Neural cell (in vitro differentiated cells): ENCODE data around the gene CHRD. TPM values are rescaled to one million over a fixed set of nuclear protein-coding genes. Genes with fewer than 3 reads are reported as not detected.

ENCODE experiments used
- H2AFZ ChIP-seq: fragments of 200-600, 300-800 bp; sonication (generic), shearing (Covaris generic); 2 replicates; pipeline ENCODE4 v1.6.0; 2014; ENCODE audit warnings: low read depth, mild to moderate bottlenecking, antibody characterized with exemption, low read length, moderate library complexity
- H3F3A ChIP-seq: fragments of 200-600 bp; shearing (Covaris generic); 2 replicates; pipeline ENCODE4 v1.6.1; 2016; ENCODE audit warnings: mild to moderate bottlenecking, moderate library complexity, mixed read lengths, antibody characterized with exemption, low read length; ENCODE audit not compliant: insufficient read depth, poor library complexity, severe bottlenecking
- H3K27ac ChIP-seq: fragments of 200-600, 300-800 bp; sonication (generic), shearing (Covaris generic); 2 replicates; pipeline ENCODE4 v1.5.1; 2014; ENCODE audit warnings: mild to moderate bottlenecking, low read length, moderate library complexity
- H3K27me3 ChIP-seq: fragments of 300-800, 200-600 bp; sonication (generic), shearing (Covaris generic); 2 replicates; pipeline ENCODE4 v1.6.0; 2014; ENCODE audit warnings: mild to moderate bottlenecking, low read depth, low read length, moderate library complexity; ENCODE audit not compliant: insufficient read depth
- H3K36me3 ChIP-seq: fragments of 300-800, 200-600 bp; sonication (generic), shearing (Covaris generic); 2 replicates; pipeline ENCODE4 v1.5.1; 2014; ENCODE audit warnings: mild to moderate bottlenecking, antibody characterized with exemption, low read length, moderate library complexity; ENCODE audit not compliant: insufficient read depth
- H3K4me2 ChIP-seq: fragments of 300-800, 200-600 bp; sonication (generic), shearing (Covaris generic); 2 replicates; pipeline ENCODE4 v1.6.0; 2014; ENCODE audit warnings: mild to moderate bottlenecking, low read length
- H3K4me3 ChIP-seq: fragments of 300-800, 200-600 bp; sonication (generic), shearing (Covaris generic); 2 replicates; pipeline ENCODE4 v1.5.1; 2014; ENCODE audit warnings: mild to moderate bottlenecking, low read length, moderate library complexity
- H3K79me2 ChIP-seq: fragments of 200-600 bp; shearing (Covaris generic); replicated peaks from 2 replicates; pipeline ENCODE4 v1.6.0; 2014; ENCODE audit warnings: mild to moderate bottlenecking, low read length, moderate library complexity; ENCODE audit not compliant: insufficient read depth
- H3K9ac ChIP-seq: fragments of 300-800, 200-600 bp; sonication (generic), shearing (Covaris generic); 2 replicates; pipeline ENCODE4 v1.6.1; 2016; ENCODE audit warnings: mild to moderate bottlenecking, low read length, mixed read lengths
- H3K9me2 ChIP-seq: fragments of 200-600 bp; shearing (Covaris generic); 2 replicates; pipeline ENCODE4 v1.6.1; 2016; ENCODE audit warnings: mild to moderate bottlenecking, low read length, mixed read lengths; ENCODE audit not compliant: insufficient read depth
- H3K9me3 ChIP-seq: fragments of 200-600, 300-800 bp; sonication (generic), shearing (Covaris generic); 2 replicates; pipeline ENCODE4 v1.6.1; 2016; ENCODE audit warnings: mild to moderate bottlenecking, mixed run types, low read length, moderate library complexity, mixed read lengths
- H4K20me1 ChIP-seq: fragments of 200-600 bp; shearing (Covaris generic); 2 replicates; pipeline ENCODE4 v1.6.1; 2016; ENCODE audit warnings: mild to moderate bottlenecking, mixed run types; ENCODE audit not compliant: insufficient read depth
- CTCF ChIP-seq: fragments of 450-650 bp; IDR thresholded peaks from 2 replicates; pipeline ENCODE4 v1.5.1; 2014; ENCODE audit warnings: antibody characterized with exemption, mild to moderate bottlenecking, moderate library complexity; ENCODE audit not compliant: poor library complexity, severe bottlenecking
- EP300 ChIP-seq: fragments of 450-650 bp; conservative IDR thresholded peaks from 2 replicates; pipeline ENCODE4 v1.6.1; 2014; ENCODE audit warnings: antibody characterized with exemption, mild to moderate bottlenecking, moderate library complexity; ENCODE audit not compliant: poor library complexity, severe bottlenecking
- EZH2 ChIP-seq: fragments of 200-600, 300-800 bp; shearing (Covaris generic), sonication (generic); IDR thresholded peaks from 2 replicates; pipeline ENCODE4 v1.6.1; 2014; ENCODE audit warnings: antibody characterized with exemption, low read length, borderline replicate concordance, mild to moderate bottlenecking; ENCODE audit not compliant: insufficient read depth, poor library complexity, severe bottlenecking
- MXI1 ChIP-seq: fragments of 450-650 bp; conservative IDR thresholded peaks from 2 replicates; pipeline ENCODE4 v1.6.1; 2014; ENCODE audit warnings: antibody characterized with exemption, mild to moderate bottlenecking; ENCODE audit not compliant: poor library complexity, severe bottlenecking
- POLR2AphosphoS5 ChIP-seq: IDR thresholded peaks from 2 replicates; pipeline ENCODE4 v1.6.1; 2012
- RAD21 ChIP-seq: fragments of 450-650 bp; conservative IDR thresholded peaks from 2 replicates; pipeline ENCODE4 v1.6.1; 2014; ENCODE audit warnings: antibody characterized with exemption, mild to moderate bottlenecking, moderate library complexity
- REST ChIP-seq: IDR thresholded peaks from 2 replicates; pipeline ENCODE4 v1.6.1; 2012; ENCODE audit warnings: borderline replicate concordance
- SMC3 ChIP-seq: fragments of 450-650 bp; conservative IDR thresholded peaks from 2 replicates; pipeline ENCODE4 v1.6.1; 2014; ENCODE audit warnings: antibody characterized with exemption, mild to moderate bottlenecking, moderate library complexity; ENCODE audit not compliant: poor library complexity
- TAF1 ChIP-seq: IDR thresholded peaks from 2 replicates; pipeline ENCODE4 v1.6.1; 2012; ENCODE audit warnings: low read depth
- polyA plus RNA-seq: library from polyadenylated mRNA; depleted of rRNA; stranded (reverse); fragments of >200 nt; gene quantifications from 2 replicates; pipeline ENCODE4 v1.2.3, GENCODE V29; 2014

The CHRD gene
- polyA plus RNA-seq, 1 donor from 2014 or later: 2.9 TPM

- peak overlapping the region; percentile 99 for H3K27ac ChIP-seq
- peak overlapping the region; percentile 98 for H3K9ac ChIP-seq
Measured at GRCh38 chr3:184334470-184335158, 45.2 kb upstream of the CHRD start.

GRCh38 chr3:184335291-184335660, 44.6 kb upstream of the CHRD start:
- Histone ChIP-seq H3F3A (peaks cover 10% of the 10 kb centered on the region), H3K36me3 (no peaks in the 10 kb centered on the region), H3K9ac (peak overlapping the region; percentile 98), H3K4me2 (peak overlapping the region; percentile 60), H4K20me1 (no peaks in the 10 kb centered on the region), H3K79me2 (peaks cover 26% of the 10 kb centered on the region), H3K27me3 (no peaks in the 10 kb centered on the region), H3K27ac (peak overlapping the region; percentile 99), H3K9me2 (no peaks in the 10 kb centered on the region), H2AFZ (peak overlapping the region; percentile 45), H3K9me3 (no peaks in the 10 kb centered on the region), H3K4me3 (peak overlapping the region; percentile 95)
- TF ChIP-seq EZH2 (no peak), RAD21 (no peak), EP300 (no peak), MXI1 (no peak), POLR2AphosphoS5 (no peak), SMC3 (no peak), CTCF (no peak), TAF1 (no peak)

More at GRCh38 chr3:184334470-184335158, 45.2 kb upstream of the CHRD start:
- Histone ChIP-seq H3K4me2 (no peak overlapping the region), H3K36me3 (no peaks in the 10 kb centered on the region), H4K20me1 (no peaks in the 10 kb centered on the region), H3K27me3 (no peaks in the 10 kb centered on the region), H3K4me3 (no peak overlapping the region), H2AFZ (no peak overlapping the region), H3K9me2 (no peaks in the 10 kb centered on the region), H3K79me2 (peaks cover 21% of the 10 kb centered on the region), H3F3A (peaks cover 10% of the 10 kb centered on the region), H3K9me3 (no peaks in the 10 kb centered on the region)
- TF ChIP-seq EZH2 (no peak), TAF1 (no peak), RAD21 (no peak), POLR2AphosphoS5 (no peak), REST (no peak), EP300 (no peak), CTCF (no peak), MXI1 (no peak), SMC3 (no peak)
